HL-60 (cell line): Measurements from ENCODE around the gene TBL1XR1.

Experiments
- GABPA ChIP-seq: IDR thresholded peaks from 2 replicates; pipeline ENCODE4 v1.6.1; 2012; ENCODE audit warnings: low read depth
- POLR2AphosphoS5 ChIP-seq: IDR thresholded peaks from 2 replicates; pipeline ENCODE4 v1.6.1; 2012; ENCODE audit warnings: low read depth
- TF ChIP-seq, protein P1 (sequence below): IDR thresholded peaks from one replicate; pipeline ENCODE4 v1.5.1; 2011; ENCODE audit warnings: low read length, control low read depth, inconsistent platforms; ENCODE audit not compliant: insufficient read depth

DNA sequence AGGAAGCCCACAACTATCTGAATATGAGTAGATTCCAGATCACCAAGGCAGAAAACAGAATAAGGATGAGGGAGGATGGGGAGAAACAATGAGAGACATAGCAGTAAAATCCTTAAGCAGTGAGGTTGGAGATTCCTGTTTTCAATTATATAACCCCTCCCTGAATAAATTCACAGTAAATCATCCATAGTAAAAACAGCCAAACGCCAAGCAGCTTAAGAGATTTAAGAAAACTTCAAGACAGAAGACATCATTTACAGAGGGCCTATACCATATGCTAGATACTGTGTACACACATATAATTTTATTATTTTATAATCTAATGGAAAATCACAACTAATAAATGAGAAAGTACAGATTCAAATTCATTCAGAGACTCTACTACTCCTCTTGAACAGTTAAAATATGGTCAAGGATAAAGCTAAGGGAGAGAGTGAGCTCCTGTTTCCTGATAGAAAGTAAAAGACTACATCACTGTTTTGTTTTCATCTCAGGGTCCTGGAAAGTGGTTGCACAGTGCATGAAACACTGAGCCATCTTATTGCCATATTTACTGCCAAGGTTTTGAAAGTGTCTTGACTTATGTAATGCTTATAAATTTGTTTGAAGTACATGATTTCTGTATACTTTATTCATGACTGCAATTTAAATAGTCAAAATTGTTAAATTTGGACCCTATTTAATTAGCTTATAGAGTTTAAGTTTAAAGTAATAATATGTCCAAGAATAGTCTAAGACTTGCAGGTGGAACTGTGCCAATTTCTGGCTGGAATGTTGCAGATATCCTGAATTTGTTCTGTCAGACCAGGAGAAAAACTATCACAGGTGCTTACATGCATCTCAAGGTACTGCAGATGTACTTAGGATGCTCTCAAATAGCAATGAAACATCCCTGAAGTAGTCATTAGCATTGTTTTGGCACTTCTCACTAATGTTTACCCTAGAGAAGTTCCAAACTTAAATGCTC is 141.4 kb downstream of the TBL1XR1 start:
- TF ChIP-seq, protein P1, sequence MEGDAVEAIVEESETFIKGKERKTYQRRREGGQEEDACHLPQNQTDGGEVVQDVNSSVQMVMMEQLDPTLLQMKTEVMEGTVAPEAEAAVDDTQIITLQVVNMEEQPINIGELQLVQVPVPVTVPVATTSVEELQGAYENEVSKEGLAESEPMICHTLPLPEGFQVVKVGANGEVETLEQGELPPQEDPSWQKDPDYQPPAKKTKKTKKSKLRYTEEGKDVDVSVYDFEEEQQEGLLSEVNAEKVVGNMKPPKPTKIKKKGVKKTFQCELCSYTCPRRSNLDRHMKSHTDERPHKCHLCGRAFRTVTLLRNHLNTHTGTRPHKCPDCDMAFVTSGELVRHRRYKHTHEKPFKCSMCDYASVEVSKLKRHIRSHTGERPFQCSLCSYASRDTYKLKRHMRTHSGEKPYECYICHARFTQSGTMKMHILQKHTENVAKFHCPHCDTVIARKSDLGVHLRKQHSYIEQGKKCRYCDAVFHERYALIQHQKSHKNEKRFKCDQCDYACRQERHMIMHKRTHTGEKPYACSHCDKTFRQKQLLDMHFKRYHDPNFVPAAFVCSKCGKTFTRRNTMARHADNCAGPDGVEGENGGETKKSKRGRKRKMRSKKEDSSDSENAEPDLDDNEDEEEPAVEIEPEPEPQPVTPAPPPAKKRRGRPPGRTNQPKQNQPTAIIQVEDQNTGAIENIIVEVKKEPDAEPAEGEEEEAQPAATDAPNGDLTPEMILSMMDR, result no peak
- no peak for TF ChIP-seq POLR2AphosphoS5
- TF ChIP-seq GABPA, result no peak
